Measurements from ENCODE around the gene SNX3.
A peak's percentile ranks its signal among the peaks of the same experiment; 100 is the strongest.

The SNX3 gene

GRCh38 chr6:108169464-108170331, 91.1 kb downstream of the SNX3 start:
- DNase-seq = no peak

GRCh38 chr6:108168501-108169463, 92.1 kb downstream of the SNX3 start:
- DNase-seq = peak; percentile 48

- peak; percentile 27 for DNase-seq
Measured at GRCh38 chr6:108168090-108168463, 92.8 kb downstream of the SNX3 start.

- peak; percentile 28 for DNase-seq
Measured at GRCh38 chr6:108167449-108168089, 93.3 kb downstream of the SNX3 start.

GRCh38 chr6:108166664-108167448, 94.0 kb downstream of the SNX3 start:
- peak; percentile 28 for DNase-seq

GRCh38 chr6:108165714-108166663, 94.9 kb downstream of the SNX3 start, which contains the start of gene NR2E1:
TSS of gene NR2E1 (plus strand) at chr6:108166022. CDS start at chr6:108166766, 744 bp downstream.
- no peak for DNase-seq

- DNase-seq = peak; percentile 25
Measured at GRCh38 chr6:108164815-108165706, 95.8 kb downstream of the SNX3 start.

- no peak for DNase-seq
Measured at GRCh38 chr6:108164543-108164814, 96.4 kb downstream of the SNX3 start.

GRCh38 chr6:108163644-108164542, 96.9 kb downstream of the SNX3 start:
- DNase-seq = no peak

- peak; percentile 29 for DNase-seq
Measured at GRCh38 chr6:108163267-108163643, 97.6 kb downstream of the SNX3 start.

GRCh38 chr6:108161724-108162282, 99.0 kb downstream of the SNX3 start:
- DNase-seq = no peak

Data from stimulated activated CD8-positive, alpha-beta memory T cell treated with anti-CD3 and anti-CD28 coated beads, Interleukin-4, amount 100 ng/mL, for 48 hours (primary cell).